HFF-Myc (cell line): ENCODE data around the gene UGP2.
"Not testable (repeated sequence)": the region's sequence is repeated elsewhere in the genome, so short reads cannot be mapped to it uniquely, and the experiment has no call there.

Experiments
- DNase-seq: peaks from one replicate; pipeline ENCODE4 v3.0.0-alpha.2; 2011; ENCODE audit warnings: low read depth; ENCODE audit errors: extremely low read depth
- H3K4me3 ChIP-seq: replicated peaks from 2 replicates; pipeline ENCODE4 v1.5.1; 2011; ENCODE audit warnings: low read depth, mild to moderate bottlenecking, control low read depth, low read length
- CTCF ChIP-seq: IDR thresholded peaks from 2 replicates; pipeline ENCODE4 v1.5.1; 2012; ENCODE audit warnings: mild to moderate bottlenecking, low read depth, low read length, control low read depth; ENCODE audit errors: missing control alignments

Gene UGP2

DNA sequence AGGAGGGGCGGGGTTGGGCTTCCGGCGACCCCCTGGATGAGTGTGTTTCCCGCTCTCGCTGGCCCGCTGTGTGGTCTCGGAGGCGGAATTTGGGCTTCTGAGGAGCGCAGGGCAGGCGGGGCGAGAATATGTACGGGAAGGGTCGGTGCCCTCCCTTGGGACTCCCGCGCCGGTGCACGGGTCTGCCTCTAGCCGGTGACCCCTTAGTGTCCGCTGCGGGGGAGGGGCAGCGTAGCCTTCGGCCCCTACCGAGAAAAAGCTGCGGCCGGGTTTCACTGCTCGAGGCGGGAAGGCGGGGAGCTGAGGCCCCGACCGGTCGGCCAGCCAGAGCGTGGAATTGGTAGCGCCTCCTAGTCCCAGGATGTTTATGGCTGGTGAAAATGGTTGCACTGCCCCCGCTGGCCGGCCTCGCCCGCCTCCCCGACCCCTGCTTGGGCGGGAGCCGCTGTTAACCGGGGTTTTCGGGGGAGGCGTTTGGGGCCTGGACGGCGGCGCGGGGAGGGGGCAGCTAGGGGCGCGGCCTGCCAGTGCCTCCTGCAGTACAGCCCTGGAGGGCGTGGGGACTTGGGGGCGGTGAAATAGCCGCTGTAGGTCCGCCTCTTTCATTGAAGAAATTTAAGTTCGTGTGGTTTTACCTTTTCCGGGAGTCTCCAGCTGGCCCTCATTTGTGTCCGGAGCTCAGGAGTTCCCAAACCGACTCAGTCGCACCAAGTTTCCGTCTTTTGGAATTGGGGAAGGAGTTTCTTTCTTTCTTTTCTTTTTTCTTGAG lies at the start of gene UGP2:
TSS of gene UGP2 (plus strand) at position 643 of the 769 bp plus-strand sequence. CDS start 290 bp downstream, outside the sequence.
- DNase-seq = peak; percentile 79
- peak; percentile 12 for TF ChIP-seq CTCF
- H3K4me3 ChIP-seq = peak within 1 kb of the TSS; percentile 75

- DNase-seq = peak; percentile 83
- no peak overlapping the region for H3K4me3 ChIP-seq
- TF ChIP-seq CTCF = no peak
Measured at GRCh38 chr2:63792530-63792929, 49.2 kb upstream of the UGP2 start.

DNA sequence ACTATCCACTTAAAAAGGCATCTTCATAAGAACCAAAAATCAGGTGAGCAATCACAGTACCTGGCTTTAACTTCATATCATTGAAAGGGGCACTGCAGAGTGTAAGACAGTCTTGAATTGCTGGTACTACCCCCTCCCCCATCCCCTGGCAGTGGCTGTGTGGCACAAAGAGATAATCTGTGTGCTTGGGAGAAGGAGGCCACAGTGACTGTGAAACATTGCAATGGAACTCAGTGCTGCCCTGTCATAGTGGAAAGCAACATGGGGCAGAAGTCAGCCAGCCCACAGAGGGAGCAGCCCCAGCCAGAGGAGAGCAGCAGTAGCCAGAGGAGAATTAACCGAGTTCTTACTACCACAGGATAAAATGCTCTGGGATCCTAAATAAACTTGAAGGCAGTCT lies 45.3 kb upstream of the UGP2 start:
- TF ChIP-seq CTCF = no peak
- no peak for DNase-seq
- H3K4me3 ChIP-seq = no peak overlapping the region

- DNase-seq = no peak
- H3K4me3 ChIP-seq = no peak overlapping the region
- TF ChIP-seq CTCF = no peak
Measured at GRCh38 chr2:63796796-63797195, 44.9 kb upstream of the UGP2 start.

- TF ChIP-seq CTCF = no peak
- DNase-seq = no peak
- H3K4me3 ChIP-seq = no peak overlapping the region
Measured at GRCh38 chr2:63801455-63801854, 40.2 kb upstream of the UGP2 start.

- DNase-seq = no peak
- TF ChIP-seq CTCF = no peak
- no peak overlapping the region for H3K4me3 ChIP-seq
Measured at GRCh38 chr2:63805412-63805811, 36.3 kb upstream of the UGP2 start.

GRCh38 chr2:63808036-63808435 lies 33.7 kb upstream of the UGP2 start:
- DNase-seq, H3K4me3 ChIP-seq: not testable (repeated sequence)

DNA sequence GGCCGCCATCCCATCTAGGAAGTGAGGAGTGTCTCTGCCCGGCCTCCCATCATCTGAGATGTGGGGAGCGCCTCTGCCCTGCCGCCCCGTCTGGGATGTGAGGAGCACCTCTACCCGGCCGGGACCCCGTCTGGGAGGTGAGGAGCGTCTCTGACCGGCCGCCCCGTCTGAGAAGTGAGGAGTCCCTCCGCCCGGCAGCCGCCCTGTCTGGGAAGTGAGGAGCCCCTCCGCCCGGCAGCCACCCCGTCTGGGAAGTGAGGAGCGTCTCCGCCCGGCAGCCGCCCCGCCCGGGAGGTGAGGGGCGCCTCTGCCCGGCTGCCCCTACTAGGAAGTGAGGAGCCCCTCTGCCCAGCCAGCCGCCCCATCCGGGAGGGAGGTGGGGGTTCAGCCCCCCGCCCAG lies 32.8 kb upstream of the UGP2 start:
- H3K4me3 ChIP-seq, DNase-seq: not testable (repeated sequence)
